ENCODE measurements around the gene AFDN. TPM values are rescaled to one million over a fixed set of nuclear protein-coding genes. Genes with fewer than 3 reads are reported as not detected.

AFDN gene
- total RNA-seq, 2 donors from 2014 or later, result 213 to 232 TPM

DNA sequence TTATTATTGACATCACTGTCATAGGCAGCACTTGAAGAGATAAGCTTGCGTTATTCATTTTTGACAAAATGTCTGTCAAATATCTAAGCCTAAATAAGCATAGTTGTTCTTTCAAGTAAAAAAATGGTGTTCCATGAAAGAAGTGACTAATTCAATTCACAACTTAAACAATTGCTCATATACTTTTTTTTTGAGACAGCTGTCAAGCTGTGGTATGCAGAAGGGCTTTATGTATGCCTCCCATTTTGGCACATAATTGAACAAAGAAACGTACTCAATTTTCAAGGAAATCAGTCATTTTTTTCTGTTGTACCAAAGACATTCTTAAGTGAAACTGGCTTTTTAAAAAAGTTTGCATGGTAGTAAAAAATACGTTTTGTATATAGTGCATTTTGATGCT lies 8.5 kb downstream of the AFDN start:
- Histone ChIP-seq H3K27me3 (no peaks in the 10 kb centered on the region), H3K4me3 (no peak overlapping the region), H3K27ac (no peak overlapping the region), H3K4me1 (peaks cover 4% of the 10 kb centered on the region), H3K36me3 (no peaks in the 10 kb centered on the region), H3K9me3 (no peaks in the 10 kb centered on the region), H3K9ac (ENCODE audit: low read depth in 2 of 2, low read length in 2 of 2) (no peak overlapping the region)
- TF ChIP-seq CTCF (IDR thresholded peaks at IDR 0.05), result no peak
- DNase-seq, result no peak
- intact Hi-C loops (cut with DNase I), result no loop called here

DNA sequence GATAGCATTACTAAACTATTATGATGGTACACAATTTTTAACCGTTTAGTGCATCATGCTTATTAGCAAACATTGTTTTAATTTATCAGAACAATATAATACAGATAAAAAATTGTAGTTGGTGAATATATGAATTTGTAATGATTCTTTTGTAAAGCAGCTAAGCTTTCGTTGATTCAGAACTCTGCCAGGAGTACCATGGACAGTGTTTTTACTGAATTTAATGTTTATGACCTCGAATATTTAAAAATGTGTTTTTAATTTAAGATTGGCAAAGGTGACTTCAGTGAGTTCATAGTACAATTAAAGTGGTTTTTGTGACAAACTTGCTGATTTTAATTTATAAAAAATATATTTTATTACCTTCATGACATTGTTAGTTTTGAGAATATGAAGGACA lies 10.0 kb downstream of the AFDN start:
- Histone ChIP-seq H3K9me3 (no peaks in the 10 kb centered on the region), H3K27me3 (no peaks in the 10 kb centered on the region), H3K9ac (ENCODE audit: low read depth in 2 of 2, low read length in 2 of 2) (no peak overlapping the region), H3K27ac (no peak overlapping the region), H3K4me3 (no peak overlapping the region), H3K4me1 (peaks cover 4% of the 10 kb centered on the region), H3K36me3 (no peaks in the 10 kb centered on the region)
- no peak for TF ChIP-seq CTCF (IDR thresholded peaks at IDR 0.05)
- intact Hi-C loops (cut with DNase I), result no loop called here
- DNase-seq, result no peak

- no peak overlapping the region for H3K4me3 ChIP-seq
- H3K27me3 ChIP-seq, result no peaks in the 10 kb centered on the region
- DNase-seq, result no peak
- H3K27ac ChIP-seq, result no peak overlapping the region
- no peak for TF ChIP-seq CTCF (IDR thresholded peaks at IDR 0.05)
- intact Hi-C loops (cut with DNase I), result no loop called here
- no peaks in the 10 kb centered on the region for H3K9me3 ChIP-seq
- H3K4me1 ChIP-seq, result no peaks in the 10 kb centered on the region
- H3K9ac ChIP-seq (ENCODE audit: low read depth in 2 of 2, low read length in 2 of 2), result no peak overlapping the region
- H3K36me3 ChIP-seq, result no peaks in the 10 kb centered on the region
Observed at GRCh38 chr6:167838207-167838748, 11.6 kb downstream of the AFDN start.

- Histone ChIP-seq H3K27me3 (no peaks in the 10 kb centered on the region), H3K9ac (ENCODE audit: low read depth in 2 of 2, low read length in 2 of 2) (no peak overlapping the region), H3K4me1 (no peaks in the 10 kb centered on the region), H3K27ac (no peak overlapping the region), H3K36me3 (no peaks in the 10 kb centered on the region), H3K4me3 (no peak overlapping the region), H3K9me3 (no peaks in the 10 kb centered on the region)
- TF ChIP-seq CTCF (IDR thresholded peaks at IDR 0.05), result no peak
- DNase-seq, result no peak
- intact Hi-C loops (cut with DNase I), result no loop called here
Observed at GRCh38 chr6:167839343-167839742, 12.6 kb downstream of the AFDN start.

DNA sequence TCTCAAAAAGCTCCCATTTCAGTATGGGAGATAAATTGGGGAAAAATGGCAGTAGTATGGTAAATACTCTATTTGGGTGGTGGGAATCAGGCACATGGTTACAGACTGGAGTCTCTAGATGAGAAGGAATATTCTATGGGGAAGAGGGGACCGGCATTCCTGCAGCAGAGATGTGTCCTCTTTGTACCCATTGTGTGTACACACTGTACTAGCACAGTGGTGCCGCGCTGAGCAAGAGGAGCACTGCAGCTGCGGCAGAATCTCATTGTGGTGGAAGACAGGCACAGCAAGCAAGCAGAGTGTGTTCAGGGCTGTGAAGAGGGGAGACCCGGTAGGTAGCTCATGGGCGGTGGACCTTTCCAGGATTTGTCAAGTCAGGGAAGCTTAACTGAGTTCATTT lies 13.0 kb downstream of the AFDN start:
- no peak for TF ChIP-seq CTCF (IDR thresholded peaks at IDR 0.05)
- no peaks in the 10 kb centered on the region for H3K36me3 ChIP-seq
- H3K4me1 ChIP-seq, result no peaks in the 10 kb centered on the region
- intact Hi-C loops (cut with DNase I), result no loop called here
- no peaks in the 10 kb centered on the region for H3K9me3 ChIP-seq
- no peaks in the 10 kb centered on the region for H3K27me3 ChIP-seq
- no peak for DNase-seq
- no peak overlapping the region for H3K27ac ChIP-seq
- H3K9ac ChIP-seq (ENCODE audit: low read depth in 2 of 2, low read length in 2 of 2), result no peak overlapping the region
- H3K4me3 ChIP-seq, result no peak overlapping the region

DNA sequence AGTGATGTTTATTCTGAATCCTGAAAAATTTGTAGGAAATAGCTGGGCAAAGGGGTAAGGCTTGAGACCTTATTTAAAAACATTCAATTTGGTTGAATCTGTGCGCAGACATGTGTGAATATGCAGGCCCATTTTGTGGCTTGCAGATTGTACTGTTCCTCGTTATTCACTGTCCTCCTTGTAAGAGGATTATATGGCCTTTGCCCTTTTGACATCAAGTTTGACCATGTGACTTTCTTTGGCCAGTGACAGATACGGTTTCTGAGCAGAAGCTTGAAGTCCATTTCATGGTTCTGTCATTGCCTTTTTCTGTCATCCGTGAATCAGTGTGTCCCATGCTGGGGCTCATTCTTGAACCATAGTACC lies 13.4 kb downstream of the AFDN start:
- intact Hi-C loops (cut with DNase I), result no loop called here
- no peak for DNase-seq
- TF ChIP-seq CTCF (IDR thresholded peaks at IDR 0.05), result no peak
- no peak overlapping the region for H3K9ac ChIP-seq (ENCODE audit: low read depth in 2 of 2, low read length in 2 of 2)
- no peaks in the 10 kb centered on the region for H3K9me3 ChIP-seq
- no peaks in the 10 kb centered on the region for H3K4me1 ChIP-seq
- H3K27me3 ChIP-seq, result no peaks in the 10 kb centered on the region
- H3K36me3 ChIP-seq, result no peaks in the 10 kb centered on the region
- no peak overlapping the region for H3K27ac ChIP-seq
- H3K4me3 ChIP-seq, result no peak overlapping the region
